HCT116 (cell line): ENCODE measurements around the gene LUC7L2. TPM values are rescaled to one million over a fixed set of nuclear protein-coding genes. Genes with fewer than 3 reads are reported as not detected.

Source experiments
- ATAC-seq: fragments of 200-7000 bp; cut with Tn5 transposase; 2 replicates; pipeline ENCODE4 v1.9.1; 2020; ENCODE audit warnings: mild to moderate bottlenecking, moderate library complexity
- BruUV-seq: library from RNA; stranded (reverse); fragments of 400-500 nt; replicated peaks from 2 replicates; lab custom pipeline; 2021; lab: Mats Ljungman, UMichigan
- CTCF ChIA-PET: fragments of 300-600 bp; sonication (Branson Sonifier 250); formaldehyde crosslinking; loops from one replicate; lab custom pipeline; 2021; ENCODE audit warnings: antibody characterized with exemption; lab: Charles Lee
- POLR2A ChIA-PET: fragments of 300-600, 350-600 bp; sonication (Branson Sonifier 250); formaldehyde crosslinking; loops from one replicate; lab custom pipeline; 2021; ENCODE audit warnings: antibody characterized with exemption; lab: Charles Lee
- RAD21 ChIA-PET, 2 experiments: fragments of 300-600 bp; sonication (Branson Sonifier 250); formaldehyde crosslinking; loops; one replicate each; lab custom pipeline; 2023; ENCODE audit warnings: low total read pairs in 2 of 2; ENCODE audit not compliant: uncharacterized antibody in 2 of 2, unreplicated experiment in 2 of 2, low non-redundant PET in 1 of 2; lab: Charles Lee
- DNase-seq: peaks from one replicate; pipeline ENCODE4 v3.0.0-alpha.2; 2010; ENCODE audit warnings: low read depth, low spot score
- H2AFZ ChIP-seq: fragments of 200-600 bp; shearing (Covaris generic), sonication (generic); 2 replicates; pipeline ENCODE4 v1.6.1; 2017; ENCODE audit warnings: low read depth, mixed run types, mixed read lengths, antibody characterized with exemption, low read length; ENCODE audit not compliant: poor library complexity, severe bottlenecking
- H3K27ac ChIP-seq: 2 replicates; pipeline ENCODE4 v1.5.1; 2012; ENCODE audit warnings: low read depth, low read length
- H3K27me3 ChIP-seq: fragments of 200-600 bp; sonication (generic); 2 replicates; pipeline ENCODE4 v1.6.1; 2016; ENCODE audit warnings: mixed run types, low read length, mixed read lengths; ENCODE audit not compliant: insufficient read depth
- H3K36me3 ChIP-seq, 2 experiments: fragments of 200-500 bp in 1 of 2; fragments of 200-600 bp in 1 of 2; sonication (Bioruptor generic) in 1 of 2; sonication (generic) in 1 of 2; 2 replicates each; pipeline versions ENCODE4 v1.5.1 to v1.6.1; 2014 to 2016; ENCODE audit warnings: low read length in 2 of 2, inconsistent platforms in 1 of 2, mixed read lengths in 1 of 2, mixed run types in 1 of 2; ENCODE audit not compliant: insufficient read depth in 2 of 2, control insufficient read depth in 1 of 2
- H3K4me1 ChIP-seq, 2 experiments: fragments of 200-600 bp in 1 of 2; sonication (generic) in 1 of 2; 2 replicates each; pipeline versions ENCODE4 v1.5.1 to v1.6.1; 2012 to 2017; ENCODE audit warnings: low read length in 2 of 2, inconsistent platforms in 1 of 2, mild to moderate bottlenecking in 1 of 2, mixed read lengths in 1 of 2, mixed run types in 1 of 2, moderate library complexity in 1 of 2; ENCODE audit not compliant: insufficient read depth in 2 of 2, control insufficient read depth in 1 of 2
- H3K4me2 ChIP-seq: fragments of 200-600 bp; sonication (generic); 2 replicates; pipeline ENCODE4 v1.6.1; 2017; ENCODE audit warnings: mixed run types, low read length, mixed read lengths
- H3K4me3 ChIP-seq, 2 experiments: fragments of 200-600 bp in 1 of 2; sonication (generic) in 1 of 2; replicated peaks in 1 of 2; 2 replicates each; pipeline ENCODE4 v1.5.1; 2011 to 2016; ENCODE audit warnings: low read length in 2 of 2, control low read depth in 1 of 2, low read depth in 1 of 2, mild to moderate bottlenecking in 1 of 2, mixed read lengths in 1 of 2, mixed run types in 1 of 2
- H3K79me2 ChIP-seq: fragments of 200-600 bp; sonication (generic); 2 replicates; pipeline ENCODE4 v1.6.1; 2017; ENCODE audit warnings: mild to moderate bottlenecking, mixed run types, low read length, moderate library complexity, mixed read lengths; ENCODE audit not compliant: insufficient read depth
- H3K9ac ChIP-seq: fragments of 200-600 bp; sonication (generic); 2 replicates; pipeline ENCODE4 v1.6.1; 2016; ENCODE audit warnings: low read length, mixed read lengths
- H3K9me2 ChIP-seq: fragments of 200-600 bp; sonication (generic), shearing (Covaris generic); 2 replicates; pipeline ENCODE4 v1.6.1; 2017; ENCODE audit warnings: mixed run types, mild to moderate bottlenecking, moderate library complexity; ENCODE audit not compliant: insufficient read depth
- H3K9me3 ChIP-seq, 2 experiments: fragments of 200-500 bp in 1 of 2; fragments of 200-600 bp in 1 of 2; sonication (Bioruptor generic) in 1 of 2; sonication (generic) in 1 of 2; 2 replicates each; pipeline ENCODE4 v1.6.1; 2014 to 2017; ENCODE audit warnings: low read length in 2 of 2, mixed read lengths in 2 of 2, inconsistent platforms in 1 of 2, low read depth in 1 of 2, mild to moderate bottlenecking in 1 of 2, mixed run types in 1 of 2, moderate library complexity in 1 of 2; ENCODE audit not compliant: control insufficient read depth in 1 of 2, insufficient read depth in 1 of 2
- H4K20me1 ChIP-seq: fragments of 200-600 bp; sonication (generic), shearing (Covaris generic); 2 replicates; pipeline ENCODE4 v1.6.1; 2017; ENCODE audit warnings: mixed run types, mild to moderate bottlenecking, moderate library complexity; ENCODE audit not compliant: insufficient read depth
- ATF3 ChIP-seq: IDR thresholded peaks from 2 replicates; pipeline ENCODE4 v1.6.1; 2012
- CTCF ChIP-seq, 3 experiments: fragments of 200-600 bp in 1 of 3; sonication (generic) in 1 of 3; IDR thresholded peaks in 2 of 3; conservative IDR thresholded peaks in 1 of 3; 2 replicates each; pipeline ENCODE4 v1.5.1; 2012 to 2017; ENCODE audit warnings: low read depth in 2 of 3, low read length in 2 of 3, antibody characterized with exemption in 1 of 3, borderline replicate concordance in 1 of 3, control low read depth in 1 of 3, mild to moderate bottlenecking in 1 of 3, mixed read lengths in 1 of 3, mixed run types in 1 of 3, moderate library complexity in 1 of 3; ENCODE audit not compliant: insufficient read depth in 1 of 3
- EGR1 ChIP-seq: IDR thresholded peaks from 2 replicates; pipeline ENCODE4 v1.6.1; 2012; ENCODE audit warnings: low read depth
- ELF1 ChIP-seq: IDR thresholded peaks from 2 replicates; pipeline ENCODE4 v1.6.1; 2012; ENCODE audit warnings: low read depth, borderline replicate concordance
- FOSL1 ChIP-seq: IDR thresholded peaks from 2 replicates; pipeline ENCODE4 v1.6.1; 2012; ENCODE audit warnings: low read depth
- JUND ChIP-seq: IDR thresholded peaks from 2 replicates; pipeline ENCODE4 v1.6.1; 2012
- POLR2AphosphoS5 ChIP-seq: IDR thresholded peaks from 2 replicates; pipeline ENCODE4 v1.6.1; 2011; ENCODE audit warnings: mild to moderate bottlenecking, low read depth, low read length, moderate library complexity
- RAD21 ChIP-seq: IDR thresholded peaks from 2 replicates; pipeline ENCODE4 v1.6.1; 2012; ENCODE audit warnings: low read depth, mild to moderate bottlenecking
- REST ChIP-seq: IDR thresholded peaks from 2 replicates; pipeline ENCODE4 v1.6.1; 2012; ENCODE audit warnings: low read depth
- SIN3A ChIP-seq: IDR thresholded peaks from 2 replicates; pipeline ENCODE4 v1.6.1; 2012; ENCODE audit warnings: low read depth
- SP1 ChIP-seq: IDR thresholded peaks from 2 replicates; pipeline ENCODE4 v1.6.1; 2012; ENCODE audit warnings: low read depth
- SRF ChIP-seq: IDR thresholded peaks from 2 replicates; pipeline ENCODE4 v1.6.1; 2012; ENCODE audit warnings: low read depth
- TCF7L2 ChIP-seq: IDR thresholded peaks from 2 replicates; pipeline ENCODE4 v1.7.0; 2011; ENCODE audit warnings: borderline replicate concordance, inconsistent platforms; ENCODE audit not compliant: insufficient read depth, insufficient read length; ENCODE audit errors: extremely low read depth
- YY1 ChIP-seq: IDR thresholded peaks from 2 replicates; pipeline ENCODE4 v1.6.1; 2011; ENCODE audit warnings: low read length, low read depth, moderate library complexity, mild to moderate bottlenecking; ENCODE audit not compliant: insufficient replicate concordance; ENCODE audit errors: extremely low read depth
- ZBTB33 ChIP-seq: IDR thresholded peaks from 2 replicates; pipeline ENCODE4 v1.6.1; 2011; ENCODE audit warnings: mild to moderate bottlenecking, low read length, moderate library complexity; ENCODE audit not compliant: insufficient replicate concordance; ENCODE audit errors: extremely low read depth
- ZFX ChIP-seq: fragments of 450-650 bp; IDR thresholded peaks from 2 replicates; pipeline ENCODE4 v1.6.1; 2017
- intact Hi-C: fragments of 100-400 bp; cut with micrococcal nuclease; formaldehyde crosslinking; loops from 2 replicates; pipeline ENCODE4 v1.10.0; 2022
- total RNA-seq: library from RNA; stranded (reverse); gene quantifications from one replicate; pipeline ENCODE4 v1.2.1, GENCODE V29; 2021; ENCODE audit not compliant: unreplicated experiment

Gene LUC7L2
- total RNA-seq, 1 experiment from 2014 or later: 98.8 TPM

GRCh38 chr7:139370301-139370942 lies 10.7 kb downstream of the LUC7L2 start:
- no TSS peak for BruUV-seq
- H3K9me3 ChIP-seq: no peaks in the 10 kb centered on the region
- H3K4me1 ChIP-seq: no peaks in the 10 kb centered on the region
- ATAC-seq (no peak), DNase-seq (no peak)
- H3K36me3 ChIP-seq: peaks cover 0 to 12% of the 10 kb centered on the region in 2 experiments; a peak in 3 of 4 replicates
- TF ChIP-seq SIN3A: no peak
- TF ChIP-seq EGR1: no peak
- no peak for TF ChIP-seq SRF
- no peak for TF ChIP-seq CTCF (IDR thresholded peaks at IDR 0.05 in 2 of 3, conservative IDR thresholded peaks at IDR 0.05 in 1 of 3; ENCODE audit: borderline replicate concordance in 1 of 3, insufficient read depth in 1 of 3, low read depth in 2 of 3, low read length in 2 of 3)
- TF ChIP-seq ZFX: no peak
- no peak for TF ChIP-seq ATF3
- no peak for TF ChIP-seq RAD21
- TF ChIP-seq JUND: no peak
- TF ChIP-seq SP1: no peak
- TF ChIP-seq ZBTB33: no peak
- no peak for TF ChIP-seq POLR2AphosphoS5
- no peak for TF ChIP-seq TCF7L2
- no peak for TF ChIP-seq REST
- no peak for TF ChIP-seq FOSL1
- no peak for TF ChIP-seq YY1
- no peak for TF ChIP-seq ELF1
- no peak overlapping the region for H3K4me3 ChIP-seq
- no peak overlapping the region for H3K4me2 ChIP-seq
- H4K20me1 ChIP-seq: peaks cover 20% of the 10 kb centered on the region; the same call in 1 of the 2 replicates
- RAD21 ChIA-PET: no interaction called here
- no peak overlapping the region for H3K27ac ChIP-seq
- no peak overlapping the region for H3K9ac ChIP-seq
- H3K79me2 ChIP-seq: peaks cover 100% of the 10 kb centered on the region
- no peaks in the 10 kb centered on the region for H3K9me2 ChIP-seq
- CTCF ChIA-PET: interaction anchor here (1.2 kb wide), 1 partner anchor 64 kb away, joined by 3 read pairs; no protein-coding TSS in a partner anchor
- intact Hi-C loops: no loop called here
- H2AFZ ChIP-seq: no peak overlapping the region
- POLR2A ChIA-PET: no interaction called here
- no peaks in the 10 kb centered on the region for H3K27me3 ChIP-seq
